Thymus (tissue), 11 donors: ENCODE measurements around the gene EME2. TPM values are rescaled to one million over a fixed set of nuclear protein-coding genes. Genes with fewer than 3 reads are reported as not detected.

Source experiments
- DNase-seq, 9 donors: peaks; one replicate each; pipeline ENCODE4 v3.0.0-alpha.2; 2013; ENCODE audit warnings: low spot score in 9 of 9, low read depth in 6 of 9, missing footprints in 1 of 9
- H3K27ac ChIP-seq, 2 donors: one replicate each; pipeline ENCODE4 v1.5.1; 2013; ENCODE audit warnings: control low read depth in 1 of 2, low read depth in 1 of 2, low read length in 1 of 2, mild to moderate bottlenecking in 1 of 2, moderate library complexity in 1 of 2
- H3K27me3 ChIP-seq, 2 donors: one replicate each; pipeline ENCODE4 v1.5.1; 2013; ENCODE audit warnings: low read length in 1 of 2; ENCODE audit not compliant: control insufficient read depth in 2 of 2, insufficient read depth in 1 of 2
- H3K36me3 ChIP-seq, 2 donors: one replicate each; pipeline ENCODE4 v1.5.1; 2013; ENCODE audit warnings: low read length in 1 of 2, mild to moderate bottlenecking in 1 of 2, moderate library complexity in 1 of 2; ENCODE audit not compliant: control insufficient read depth in 2 of 2, insufficient read depth in 2 of 2
- H3K4me1 ChIP-seq, 2 donors: one replicate each; pipeline ENCODE4 v1.5.1; 2013; ENCODE audit warnings: low read length in 2 of 2; ENCODE audit not compliant: control insufficient read depth in 2 of 2, insufficient read depth in 2 of 2
- H3K4me3 ChIP-seq, 2 donors: one replicate each; pipeline ENCODE4 v1.5.1; 2013; ENCODE audit warnings: low read length in 2 of 2, control low read depth in 1 of 2, mild to moderate bottlenecking in 1 of 2
- H3K9me3 ChIP-seq, 2 donors: one replicate each; pipeline ENCODE4 v1.5.1; 2013; ENCODE audit warnings: low read length in 1 of 2, mild to moderate bottlenecking in 1 of 2; ENCODE audit not compliant: control insufficient read depth in 2 of 2, insufficient read depth in 1 of 2
- WGBS: extraction: QIAGEN DNeasy Blood & Tissue Kit; methylation state at CpG from one replicate; pipeline ENCODE4 v1.1.7; 2013; 5-methylcytosine and 5-hydroxymethylcytosine counted together
- polyA plus RNA-seq: library from polyadenylated mRNA; stranded (reverse); fragments of 200-250 nt; gene quantifications from one replicate; pipeline ENCODE4 v1.2.3, GENCODE V29; 2013
- total RNA-seq: library from RNA; stranded (reverse); fragments of 120-200 nt; gene quantifications from one replicate; pipeline ENCODE4 v1.2.4, GENCODE V29; 2013
- donor health status: healthy.

The EME2 gene
- total and polyA plus RNA-seq, 2 donors: 6.1 to 13.1 TPM

GRCh38 chr16:1763521-1764511 lies 8.8 kb upstream of the EME2 start:
- Histone ChIP-seq H3K9me3 (no peaks in the 10 kb centered on the region), H3K27ac (no peak overlapping the region), H3K4me1 (no peaks in the 10 kb centered on the region), H3K36me3 (peaks cover 74 to 95% of the 10 kb centered on the region in 2 donors), H3K27me3 (no peaks in the 10 kb centered on the region), H3K4me3 (no peak overlapping the region)
- DNase-seq: no peak
- WGBS: 93% methylated on average over 81 of the region's 81 CpGs

- Histone ChIP-seq H3K9me3 (no peaks in the 10 kb centered on the region), H3K27ac (no peak overlapping the region), H3K4me3 (no peak overlapping the region), H3K4me1 (no peaks in the 10 kb centered on the region), H3K27me3 (no peaks in the 10 kb centered on the region), H3K36me3 (peaks cover 77 to 94% of the 10 kb centered on the region in 2 donors)
- no peak for DNase-seq
- 98% methylated on average over 21 of the region's 21 CpGs for WGBS
These were observed 7.6 kb upstream of the EME2 start for GRCh38 chr16:1764971-1765370.

GRCh38 chr16:1765826-1766225 lies 6.8 kb upstream of the EME2 start:
- H3K36me3 ChIP-seq: peaks cover 75 to 85% of the 10 kb centered on the region in 2 donors
- no peak overlapping the region for H3K27ac ChIP-seq
- no peaks in the 10 kb centered on the region for H3K9me3 ChIP-seq
- H3K27me3 ChIP-seq: no peaks in the 10 kb centered on the region
- peaks cover 3% of the 10 kb centered on the region in 2 donors for H3K4me1 ChIP-seq
- no peak overlapping the region for H3K4me3 ChIP-seq
- no peak for DNase-seq
- WGBS: 96% methylated on average over 22 of the region's 22 CpGs

- peaks cover 72 to 81% of the 10 kb centered on the region in 2 donors for H3K36me3 ChIP-seq
- no peaks in the 10 kb centered on the region for H3K27me3 ChIP-seq
- 96% methylated on average over 19 of the region's 19 CpGs for WGBS
- H3K4me3 ChIP-seq: no peak overlapping the region
- no peak overlapping the region for H3K27ac ChIP-seq
- peaks cover 3 to 6% of the 10 kb centered on the region in 2 donors for H3K4me1 ChIP-seq
- DNase-seq: no peak
- no peaks in the 10 kb centered on the region for H3K9me3 ChIP-seq
These were observed 6.4 kb upstream of the EME2 start for GRCh38 chr16:1766231-1766630.

- Histone ChIP-seq H3K36me3 (peaks cover 72 to 77% of the 10 kb centered on the region in 2 donors), H3K4me1 (peaks cover 3 to 7% of the 10 kb centered on the region in 2 donors), H3K27me3 (no peaks in the 10 kb centered on the region), H3K9me3 (no peaks in the 10 kb centered on the region), H3K4me3 (no peak overlapping the region), H3K27ac (no peak overlapping the region)
- WGBS: 95% methylated on average over 18 of the region's 18 CpGs
- DNase-seq: no peak
These were observed 5.9 kb upstream of the EME2 start for GRCh38 chr16:1766701-1767100.

- 96% methylated on average over 42 of the region's 42 CpGs for WGBS
- no peak for DNase-seq
- H3K27me3 ChIP-seq: no peaks in the 10 kb centered on the region
- H3K27ac ChIP-seq: no peak overlapping the region
- H3K36me3 ChIP-seq: peaks cover 68 to 70% of the 10 kb centered on the region in 2 donors
- no peak overlapping the region for H3K4me3 ChIP-seq
- H3K4me1 ChIP-seq: peaks cover 10 to 13% of the 10 kb centered on the region in 2 donors
- H3K9me3 ChIP-seq: no peaks in the 10 kb centered on the region
These were observed 5.3 kb upstream of the EME2 start for GRCh38 chr16:1767116-1767994.

GRCh38 chr16:1768061-1768766 lies 4.4 kb upstream of the EME2 start:
- WGBS: 95% methylated on average over 41 of the region's 41 CpGs
- H3K9me3 ChIP-seq: no peaks in the 10 kb centered on the region
- no peak overlapping the region for H3K4me3 ChIP-seq
- H3K36me3 ChIP-seq: peaks cover 60 to 62% of the 10 kb centered on the region in 2 donors
- DNase-seq: no peak
- peaks cover 11 to 13% of the 10 kb centered on the region in 2 donors for H3K4me1 ChIP-seq
- H3K27me3 ChIP-seq: no peaks in the 10 kb centered on the region
- H3K27ac ChIP-seq: no peak overlapping the region

GRCh38 chr16:1768767-1769401 lies 3.7 kb upstream of the EME2 start:
- no peaks in the 10 kb centered on the region for H3K27me3 ChIP-seq
- no peak overlapping the region for H3K4me3 ChIP-seq
- H3K4me1 ChIP-seq: peaks cover 13 to 14% of the 10 kb centered on the region in 2 donors
- 97% methylated on average over 26 of the region's 26 CpGs for WGBS
- H3K36me3 ChIP-seq: peaks cover 56% of the 10 kb centered on the region in 2 donors
- no peaks in the 10 kb centered on the region for H3K9me3 ChIP-seq
- no peak for DNase-seq
- H3K27ac ChIP-seq: no peak overlapping the region
